H9 (cell line): Measurements from ENCODE around the gene GALR1. TPM values are rescaled to one million over a fixed set of nuclear protein-coding genes. Genes with fewer than 3 reads are reported as not detected.
"Not testable (repeated sequence)": the region's sequence is repeated elsewhere in the genome, so short reads cannot be mapped to it uniquely, and the experiment has no call there.

ENCODE experiments used
- DNase-seq: peaks from one replicate; pipeline ENCODE4 v3.0.0-alpha.2; 2017
- H2AFZ ChIP-seq: one replicate; pipeline ENCODE4 v1.6.1; 2013; ENCODE audit warnings: mild to moderate bottlenecking, low read length, control low read depth, moderate library complexity
- H2AK5ac ChIP-seq: 2 replicates; pipeline ENCODE4 v1.6.1; 2013; ENCODE audit warnings: low read length, control low read depth, mixed read lengths; ENCODE audit not compliant: insufficient read length
- H2BK120ac ChIP-seq: one replicate; pipeline ENCODE4 v1.6.1; 2013; ENCODE audit warnings: low read depth, mild to moderate bottlenecking, low read length, control low read depth, inconsistent platforms; ENCODE audit not compliant: poor library complexity, severe bottlenecking
- H2BK12ac ChIP-seq: 2 replicates; pipeline ENCODE4 v1.6.1; 2013; ENCODE audit warnings: low read length, control low read depth, mixed read lengths, low read depth; ENCODE audit not compliant: insufficient read length
- H2BK15ac ChIP-seq: 2 replicates; pipeline ENCODE4 v1.6.1; 2013; ENCODE audit warnings: low read depth, low read length, control low read depth
- H2BK20ac ChIP-seq: one replicate; pipeline ENCODE4 v1.6.1; 2013; ENCODE audit warnings: low read depth, mild to moderate bottlenecking, low read length, control low read depth, inconsistent platforms; ENCODE audit not compliant: poor library complexity, severe bottlenecking
- H2BK5ac ChIP-seq: 2 replicates; pipeline ENCODE4 v1.6.1; 2013; ENCODE audit warnings: low read length, control low read depth, mixed read lengths; ENCODE audit not compliant: insufficient read length
- H3K14ac ChIP-seq: 2 replicates; pipeline ENCODE4 v1.6.1; 2013; ENCODE audit warnings: low read length, control low read depth; ENCODE audit not compliant: insufficient read depth
- H3K18ac ChIP-seq: 2 replicates; pipeline ENCODE4 v1.6.1; 2013; ENCODE audit warnings: low read depth, mild to moderate bottlenecking, mixed read lengths, low read length, control low read depth; ENCODE audit not compliant: insufficient read length
- H3K23ac ChIP-seq: 2 replicates; pipeline ENCODE4 v1.6.1; 2013; ENCODE audit warnings: low read length, control low read depth, mixed read lengths, low read depth; ENCODE audit not compliant: insufficient read length
- H3K23me2 ChIP-seq: 2 replicates; pipeline ENCODE4 v1.6.1; 2013; ENCODE audit warnings: low read depth, mild to moderate bottlenecking, mixed read lengths, low read length, control low read depth; ENCODE audit not compliant: insufficient read length, poor library complexity, severe bottlenecking
- H3K27ac ChIP-seq: 2 replicates; pipeline ENCODE4 v1.5.1; 2013; ENCODE audit warnings: low read length, control low read depth, mixed read lengths, low read depth; ENCODE audit not compliant: insufficient read length
- H3K27me3 ChIP-seq: 2 replicates; pipeline ENCODE4 v1.6.1; 2013; ENCODE audit warnings: low read length, control low read depth, inconsistent platforms; ENCODE audit not compliant: insufficient read depth
- H3K4ac ChIP-seq: 2 replicates; pipeline ENCODE4 v1.6.1; 2013; ENCODE audit warnings: low read depth, mild to moderate bottlenecking, control low read depth, inconsistent platforms, low read length, moderate library complexity
- H3K4me1 ChIP-seq: 2 replicates; pipeline ENCODE4 v1.6.1; 2013; ENCODE audit warnings: low read length, control low read depth, inconsistent platforms; ENCODE audit not compliant: insufficient read depth
- H3K4me2 ChIP-seq: 2 replicates; pipeline ENCODE4 v1.6.1; 2013; ENCODE audit warnings: low read length, control low read depth, mixed read lengths; ENCODE audit not compliant: insufficient read length, insufficient read depth
- H3K56ac ChIP-seq: 2 replicates; pipeline ENCODE4 v1.6.1; 2013; ENCODE audit warnings: low read depth, mild to moderate bottlenecking, mixed read lengths, low read length, control low read depth; ENCODE audit not compliant: insufficient read length
- H3K79me1 ChIP-seq: 2 replicates; pipeline ENCODE4 v1.6.1; 2013; ENCODE audit warnings: low read depth, mild to moderate bottlenecking, moderate library complexity, low read length, control low read depth, inconsistent platforms; ENCODE audit not compliant: insufficient read depth, poor library complexity, severe bottlenecking
- H3K79me2 ChIP-seq: 2 replicates; pipeline ENCODE4 v1.6.1; 2013; ENCODE audit warnings: low read length, control low read depth, inconsistent platforms; ENCODE audit not compliant: insufficient read depth
- H3K9ac ChIP-seq: 2 replicates; pipeline ENCODE4 v1.6.1; 2013; ENCODE audit warnings: low read length, control low read depth, mixed read lengths; ENCODE audit not compliant: insufficient read length; ENCODE audit errors: extremely low read depth
- H3K9me3 ChIP-seq: one replicate; pipeline ENCODE4 v1.6.1; 2013; ENCODE audit warnings: low read depth, low read length, inconsistent platforms; ENCODE audit not compliant: control insufficient read depth
- H3T11ph ChIP-seq: one replicate; pipeline ENCODE4 v1.6.1; 2013; ENCODE audit warnings: mild to moderate bottlenecking, low read length, control low read depth, inconsistent platforms
- H4K20me1 ChIP-seq: one replicate; pipeline ENCODE4 v1.6.1; 2013; ENCODE audit not compliant: control insufficient read depth, insufficient read length, insufficient read depth
- H4K5ac ChIP-seq: 2 replicates; pipeline ENCODE4 v1.6.1; 2013; ENCODE audit warnings: low read depth, mild to moderate bottlenecking, mixed read lengths, low read length, control low read depth; ENCODE audit not compliant: insufficient read length
- H4K8ac ChIP-seq: replicated peaks from 2 replicates; pipeline ENCODE4 v1.6.1; 2013; ENCODE audit warnings: low read length, control low read depth, mixed read lengths, low read depth; ENCODE audit not compliant: insufficient read length
- H4K91ac ChIP-seq: 2 replicates; pipeline ENCODE4 v1.6.1; 2013; ENCODE audit warnings: low read depth, mild to moderate bottlenecking, moderate library complexity, mixed read lengths, low read length, control low read depth; ENCODE audit not compliant: insufficient read length
- H3K27ac Mint-ChIP-seq, 3 experiments: 2 replicates in 2 of 3; 3 replicates in 1 of 3; pipeline ENCODE4 v1.8.0; 2020 to 2021; ENCODE audit warnings: mixed read lengths in 3 of 3, mild to moderate bottlenecking in 1 of 3, moderate library complexity in 1 of 3
- H3K27me3 Mint-ChIP-seq: 2 replicates; pipeline ENCODE4 v1.8.0; 2021; ENCODE audit warnings: low read depth, mild to moderate bottlenecking, moderate library complexity, mixed read lengths
- H3K36me3 Mint-ChIP-seq, 3 experiments: 2 replicates in 2 of 3; 3 replicates in 1 of 3; pipeline ENCODE4 v1.8.0; 2020 to 2021; ENCODE audit warnings: low read depth in 3 of 3, mixed read lengths in 3 of 3; ENCODE audit not compliant: insufficient read depth in 1 of 3
- H3K4me1 Mint-ChIP-seq, 2 experiments: 2 replicates each; pipeline ENCODE4 v1.8.0; 2020; ENCODE audit warnings: mixed read lengths in 2 of 2
- H3K4me3 Mint-ChIP-seq, 2 experiments: 2 replicates in 1 of 2; 3 replicates in 1 of 2; pipeline ENCODE4 v1.8.0; 2020 to 2021; ENCODE audit warnings: mild to moderate bottlenecking in 2 of 2, mixed read lengths in 2 of 2, moderate library complexity in 1 of 2
- H3K9me3 Mint-ChIP-seq, 2 experiments: 2 replicates in 1 of 2; 3 replicates in 1 of 2; pipeline ENCODE4 v1.8.0; 2020; ENCODE audit warnings: mild to moderate bottlenecking in 2 of 2, mixed read lengths in 2 of 2, moderate library complexity in 1 of 2
- CTCF ChIP-seq: fragments of 200-600 bp; sonication (generic); conservative IDR thresholded peaks from 3 replicates; pipeline ENCODE4 v1.8.0; 2021; ENCODE audit warnings: antibody characterized with exemption, mild to moderate bottlenecking
- WGBS: extraction: QIAGEN DNeasy Blood & Tissue Kit; methylation state at CpG from one replicate; pipeline ENCODE4 v1.1.7; 2013; ENCODE audit warnings: missing lambda C conversion rate, low lambda C conversion rate, mixed read lengths; ENCODE audit not compliant: insufficient read length; ENCODE audit errors: extremely low coverage; 5-methylcytosine and 5-hydroxymethylcytosine counted together
- total RNA-seq: library from RNA; stranded (reverse); gene quantifications from 2 replicates; pipeline ENCODE4 v1.2.1, GENCODE V29; 2021

GALR1 gene
- total RNA-seq, 1 experiment from 2014 or later: 0.07 TPM

GRCh38 chr18:77234504-77235365 is 14.9 kb upstream of the GALR1 start:
- Histone ChIP-seq H4K20me1 (no peaks in the 10 kb centered on the region), H3K4me1 (no peaks in the 10 kb centered on the region), H3K23me2 (no peaks in the 10 kb centered on the region), H3T11ph (no peak overlapping the region), H2AFZ (no peak overlapping the region), H3K9me3 (peaks cover 17% of the 10 kb centered on the region), H3K79me1 (no peaks in the 10 kb centered on the region), H4K5ac (no peak overlapping the region), H3K4ac (no peak overlapping the region), H4K91ac (no peak overlapping the region), H4K8ac (no peak overlapping the region), H2BK15ac (no peak overlapping the region), H3K4me2 (no peak overlapping the region), H2AK5ac (no peak overlapping the region), H3K56ac (no peak overlapping the region), H2BK20ac (no peak overlapping the region), H3K79me2 (no peaks in the 10 kb centered on the region), H2BK12ac (no peak overlapping the region), H2BK5ac (no peak overlapping the region), H3K14ac (no peak overlapping the region), H3K27ac (no peak overlapping the region), H3K27me3 (no peaks in the 10 kb centered on the region), H3K18ac (no peak overlapping the region), H3K23ac (no peak overlapping the region), H2BK120ac (no peak overlapping the region), H3K9ac (no peak overlapping the region)
- H3K27ac Mint-ChIP-seq: peak overlapping the region in 1 of 3 experiments; percentile 57; a peak in 1 of 7 replicates
- H3K27me3 Mint-ChIP-seq: peaks cover 5% of the 10 kb centered on the region
- H3K4me1 Mint-ChIP-seq: no peaks in the 10 kb centered on the region
- no peak for TF ChIP-seq CTCF
- no peak for DNase-seq
- no CpG with 5 or more reads among the region's 16 CpGs for WGBS
- H3K36me3 Mint-ChIP-seq: peaks cover 13 to 18% (median 17%) of the 10 kb centered on the region in 3 experiments
- H3K9me3 Mint-ChIP-seq: peaks cover 30 to 31% of the 10 kb centered on the region in 2 experiments
- H3K4me3 Mint-ChIP-seq: no peak overlapping the region

- H2BK5ac ChIP-seq, H3K23me2 ChIP-seq, H3K9ac ChIP-seq, H3K18ac ChIP-seq, H2BK20ac ChIP-seq, H2BK12ac ChIP-seq, H3K79me1 ChIP-seq, H4K91ac ChIP-seq, H2AFZ ChIP-seq, H3K23ac ChIP-seq, H3T11ph ChIP-seq, H3K14ac ChIP-seq, H3K79me2 ChIP-seq, H3K27ac ChIP-seq, H2AK5ac ChIP-seq, H2BK120ac ChIP-seq, H2BK15ac ChIP-seq, H4K8ac ChIP-seq, H4K20me1 ChIP-seq, H3K27me3 ChIP-seq, DNase-seq, H3K56ac ChIP-seq, H3K4me2 ChIP-seq, H3K4me1 Mint-ChIP-seq, H3K27ac Mint-ChIP-seq, H3K4ac ChIP-seq, H3K4me1 ChIP-seq, H4K5ac ChIP-seq, H3K4me3 Mint-ChIP-seq: not testable (repeated sequence)
- WGBS: no CpG with 5 or more reads among the region's 5 CpGs
- H3K27me3 Mint-ChIP-seq: peaks cover 10% of the 10 kb centered on the region
- H3K36me3 Mint-ChIP-seq: peaks cover 15 to 35% (median 24%) of the 10 kb centered on the region in 3 experiments
- H3K9me3 Mint-ChIP-seq: peaks cover 41 to 46% of the 10 kb centered on the region in 2 experiments
- peaks cover 33% of the 10 kb centered on the region for H3K9me3 ChIP-seq
These were observed 10.4 kb upstream of the GALR1 start for GRCh38 chr18:77239285-77239684.
